Activated CD4-positive, alpha-beta T cell treated with anti-CD3 and anti-CD28 coated beads for 48 hours (primary cell): Measurements from ENCODE around the gene NDFIP2.

Experiments used
- DNase-seq: peaks from one replicate; pipeline ENCODE4 v3.0.0-alpha.2; 2020

The NDFIP2 gene

GRCh38 chr13:79480954-79481684 lies at the start of gene NDFIP2:
Gene NDFIP2 (plus strand): TSS chr13:79481155. CDS start chr13:79481204, 49 bp downstream.
- peak; percentile 94 for DNase-seq

- DNase-seq, result no peak
Observed at GRCh38 chr13:79432086-79432485, 48.9 kb upstream of the NDFIP2 start.

- DNase-seq, result no peak
Observed at GRCh38 chr13:79432992-79433391, 48.0 kb upstream of the NDFIP2 start.

GRCh38 chr13:79434556-79434955 lies 46.4 kb upstream of the NDFIP2 start:
- DNase-seq, result no peak

- no peak for DNase-seq
Observed at GRCh38 chr13:79435561-79435990, 45.4 kb upstream of the NDFIP2 start.

- no peak for DNase-seq
Observed at GRCh38 chr13:79439275-79439674, 41.7 kb upstream of the NDFIP2 start.

- no peak for DNase-seq
Observed at GRCh38 chr13:79440958-79441528, 39.9 kb upstream of the NDFIP2 start.

- DNase-seq, result no peak
Observed at GRCh38 chr13:79442221-79442620, 38.7 kb upstream of the NDFIP2 start.

GRCh38 chr13:79442706-79443105 lies 38.2 kb upstream of the NDFIP2 start:
- no peak for DNase-seq

- DNase-seq, result peak; percentile 54
Observed at GRCh38 chr13:79445968-79446645, 34.8 kb upstream of the NDFIP2 start.

GRCh38 chr13:79447141-79447540 lies 33.8 kb upstream of the NDFIP2 start:
- DNase-seq, result no peak

GRCh38 chr13:79447741-79448140 lies 33.2 kb upstream of the NDFIP2 start:
- no peak for DNase-seq

- no peak for DNase-seq
Observed at GRCh38 chr13:79448413-79448812, 32.5 kb upstream of the NDFIP2 start.

GRCh38 chr13:79450110-79450509 lies 30.8 kb upstream of the NDFIP2 start:
- DNase-seq, result peak; percentile 56

GRCh38 chr13:79451500-79451962 lies 29.4 kb upstream of the NDFIP2 start:
- DNase-seq, result peak; percentile 96

- no peak for DNase-seq
Observed at GRCh38 chr13:79452239-79452913, 28.6 kb upstream of the NDFIP2 start.

- no peak for DNase-seq
Observed at GRCh38 chr13:79455331-79455730, 25.6 kb upstream of the NDFIP2 start.

- no peak for DNase-seq
Observed at GRCh38 chr13:79456051-79456450, 24.9 kb upstream of the NDFIP2 start.

- no peak for DNase-seq
Observed at GRCh38 chr13:79456656-79457365, 24.1 kb upstream of the NDFIP2 start.

GRCh38 chr13:79457390-79457789 lies 23.6 kb upstream of the NDFIP2 start:
- no peak for DNase-seq

- peak; percentile 23 for DNase-seq
Observed at GRCh38 chr13:79457948-79458347, 23.0 kb upstream of the NDFIP2 start.

- DNase-seq, result no peak
Observed at GRCh38 chr13:79458436-79458835, 22.5 kb upstream of the NDFIP2 start.

- no peak for DNase-seq
Observed at GRCh38 chr13:79459906-79460305, 21.0 kb upstream of the NDFIP2 start.
